ENCODE data around the gene PMM2.

PMM2 gene

DNA sequence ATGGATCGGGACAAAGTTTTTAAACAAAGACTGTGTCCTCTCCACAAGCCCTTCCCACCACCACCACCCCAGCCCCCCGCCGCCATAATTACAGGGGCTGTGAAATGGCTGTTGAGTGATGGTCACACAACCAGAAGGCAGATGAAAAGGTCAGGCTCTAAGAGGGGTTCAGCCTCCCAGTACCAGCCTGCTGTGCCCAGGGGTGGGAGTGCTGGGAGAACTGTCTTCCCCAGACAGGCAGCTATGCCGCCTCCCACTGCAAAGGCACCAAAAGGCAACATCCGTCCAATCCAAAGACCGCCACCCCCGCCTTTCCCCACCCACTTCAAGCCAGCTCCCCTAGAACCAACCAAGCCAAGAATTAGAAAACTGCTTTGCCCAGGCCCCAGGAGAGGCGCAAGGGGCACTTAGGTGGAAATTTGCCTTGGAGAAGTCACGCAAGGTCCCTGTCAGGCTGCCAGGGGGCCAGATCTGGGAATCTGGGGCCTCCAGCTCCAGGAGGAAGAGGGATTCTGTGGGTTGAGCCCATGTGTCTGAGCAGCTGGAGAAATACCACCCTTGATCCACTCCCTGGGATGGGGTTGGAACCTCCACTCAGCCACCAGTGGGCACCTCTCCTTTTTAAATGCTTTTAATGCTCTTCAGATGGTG lies 56.8 kb downstream of the PMM2 start:
- no peak for DNase-seq

DNA sequence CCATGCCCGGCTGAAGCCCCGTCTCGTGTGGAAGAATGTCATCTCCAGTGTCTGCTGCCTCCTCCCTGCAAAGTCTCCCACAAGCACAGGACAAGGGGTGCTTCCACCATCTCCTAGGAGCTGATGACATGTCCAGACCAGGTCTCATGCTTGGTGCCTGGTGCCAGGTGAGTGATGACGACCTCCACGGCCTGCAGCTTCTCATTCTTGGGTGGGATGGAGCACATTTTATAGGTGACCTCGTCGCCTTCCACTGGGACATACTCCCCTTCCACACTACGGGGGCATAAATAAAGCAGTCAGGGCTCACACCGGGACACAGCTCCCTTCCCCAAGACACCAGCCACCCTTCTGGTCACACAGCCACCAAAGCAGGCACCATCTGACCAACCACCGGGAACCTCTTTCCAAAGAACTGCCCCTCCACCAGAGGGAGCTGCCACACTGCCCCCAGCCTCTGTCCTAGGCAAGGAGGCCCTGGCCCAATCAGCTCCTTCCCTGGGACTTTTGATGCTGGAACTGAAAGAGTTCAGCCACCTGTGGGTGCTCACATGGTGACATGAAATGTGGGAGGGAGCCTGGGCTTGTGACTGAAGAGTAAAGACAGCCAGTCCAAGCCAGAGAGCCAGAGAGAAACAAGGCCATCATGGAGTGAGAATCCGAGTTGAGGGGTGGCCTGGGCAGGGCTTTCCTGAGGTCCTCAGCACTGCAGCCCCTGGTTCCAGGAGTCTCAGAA lies 57.6 kb downstream of the PMM2 start:
- DNase-seq: no peak

DNA sequence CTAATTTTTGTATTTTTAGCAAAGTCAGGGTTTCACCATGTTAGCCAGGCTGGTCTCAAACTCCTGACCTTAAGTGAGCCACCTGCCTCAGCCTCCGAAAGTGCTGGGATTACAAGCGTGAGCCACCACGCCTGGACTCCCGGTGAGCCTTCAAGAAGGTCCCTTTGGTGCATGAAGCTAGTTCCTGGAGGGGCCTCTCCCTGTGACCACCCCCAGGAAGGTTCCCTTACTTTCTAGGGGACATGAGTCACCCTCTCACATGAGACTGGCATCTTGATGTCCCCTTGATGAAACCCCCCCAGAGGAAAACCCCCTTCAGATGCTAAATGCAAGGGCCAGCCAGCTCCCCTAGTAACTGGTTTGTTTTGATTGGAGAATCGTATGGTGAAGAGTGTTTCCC lies 58.3 kb downstream of the PMM2 start:
- DNase-seq: no peak

DNA sequence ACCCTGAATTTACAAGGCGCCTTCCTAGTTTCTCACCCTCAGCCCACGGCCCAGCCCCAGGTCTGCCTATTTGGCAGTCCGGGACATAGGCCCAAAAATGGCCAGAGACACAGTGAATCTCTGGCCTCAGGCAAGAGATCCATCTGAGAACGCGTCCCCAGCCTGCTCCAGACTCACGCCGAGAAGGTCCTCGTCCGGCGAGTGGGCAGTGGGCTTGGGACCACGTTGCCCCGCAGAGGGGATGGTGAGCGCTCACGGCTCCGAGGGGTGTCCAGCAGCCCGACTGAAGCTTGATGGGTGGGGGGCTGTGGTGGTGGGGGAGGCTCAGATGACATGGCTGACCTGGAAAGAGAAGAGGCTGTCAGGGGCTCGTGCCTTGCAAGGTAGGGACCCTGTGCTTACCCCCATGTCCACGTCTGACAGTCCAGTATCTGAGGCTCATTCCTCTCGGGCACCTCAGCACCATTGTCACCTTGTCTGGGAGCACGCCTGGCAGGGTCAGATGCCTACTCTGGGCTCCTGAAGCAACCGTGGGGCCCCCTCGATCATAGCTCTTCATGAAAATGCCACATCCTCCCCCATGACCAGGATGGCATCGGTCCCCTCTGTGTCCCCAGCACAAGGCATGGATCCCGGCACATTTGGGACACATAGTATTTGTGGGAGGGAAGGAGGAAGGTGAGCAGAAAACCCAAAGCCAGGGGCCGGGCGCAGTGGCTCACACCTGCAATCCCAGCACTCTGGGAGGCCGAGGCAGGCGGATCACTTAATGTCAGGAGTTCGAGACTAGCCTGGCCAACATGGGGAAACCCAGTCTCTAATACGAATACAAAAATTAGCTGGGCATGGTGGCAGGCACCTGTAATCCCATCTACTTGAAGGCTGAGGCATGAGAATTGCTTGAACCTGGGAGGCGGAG lies 61.6 kb downstream of the PMM2 start:
- no peak for DNase-seq

DNA sequence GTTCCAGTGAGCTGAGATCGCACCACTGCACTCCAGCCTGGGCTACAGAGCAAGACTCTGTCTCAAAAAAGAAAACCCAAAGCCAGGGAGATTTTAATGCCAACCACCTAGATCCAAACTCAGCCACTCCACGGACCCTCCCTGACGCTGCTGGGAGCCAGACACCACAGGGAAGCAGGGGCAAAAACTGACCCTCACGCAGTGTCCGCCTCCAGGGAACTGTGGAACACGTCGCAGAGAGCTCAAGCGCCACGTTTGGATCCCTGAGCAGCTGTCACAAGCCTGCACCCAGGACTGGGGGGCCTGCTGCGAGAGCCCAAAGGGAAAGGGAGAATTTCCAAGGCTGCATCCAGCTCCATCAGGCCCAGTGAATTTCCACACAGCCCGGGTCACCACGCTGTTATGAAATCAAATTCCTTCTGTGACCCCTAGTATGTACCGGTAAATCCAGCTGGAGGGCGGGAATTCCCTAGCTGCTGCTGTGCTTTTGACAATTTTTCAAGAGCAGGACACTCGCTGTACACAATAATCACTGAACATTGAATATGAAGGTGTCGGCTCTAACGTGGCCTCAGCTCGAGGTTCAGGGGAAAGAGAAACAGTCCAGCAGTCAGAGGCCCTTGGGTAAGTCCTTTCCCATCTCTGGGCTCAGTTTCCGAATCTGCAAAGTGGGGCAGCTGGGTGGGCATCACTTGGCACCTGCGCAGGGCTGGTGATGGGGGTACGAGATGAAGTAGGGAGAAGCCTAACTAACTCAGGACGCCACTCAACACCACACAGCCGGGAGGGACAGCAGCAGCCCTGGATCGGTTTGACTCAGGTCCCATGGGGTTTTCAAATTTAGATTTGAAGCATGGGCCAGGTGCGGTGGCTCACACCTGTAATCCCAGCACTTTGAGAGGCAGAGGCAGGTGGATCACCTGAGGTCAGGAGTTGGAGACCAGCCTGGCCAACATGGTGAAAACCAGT lies 62.6 kb downstream of the PMM2 start:
- DNase-seq: no peak

DNA sequence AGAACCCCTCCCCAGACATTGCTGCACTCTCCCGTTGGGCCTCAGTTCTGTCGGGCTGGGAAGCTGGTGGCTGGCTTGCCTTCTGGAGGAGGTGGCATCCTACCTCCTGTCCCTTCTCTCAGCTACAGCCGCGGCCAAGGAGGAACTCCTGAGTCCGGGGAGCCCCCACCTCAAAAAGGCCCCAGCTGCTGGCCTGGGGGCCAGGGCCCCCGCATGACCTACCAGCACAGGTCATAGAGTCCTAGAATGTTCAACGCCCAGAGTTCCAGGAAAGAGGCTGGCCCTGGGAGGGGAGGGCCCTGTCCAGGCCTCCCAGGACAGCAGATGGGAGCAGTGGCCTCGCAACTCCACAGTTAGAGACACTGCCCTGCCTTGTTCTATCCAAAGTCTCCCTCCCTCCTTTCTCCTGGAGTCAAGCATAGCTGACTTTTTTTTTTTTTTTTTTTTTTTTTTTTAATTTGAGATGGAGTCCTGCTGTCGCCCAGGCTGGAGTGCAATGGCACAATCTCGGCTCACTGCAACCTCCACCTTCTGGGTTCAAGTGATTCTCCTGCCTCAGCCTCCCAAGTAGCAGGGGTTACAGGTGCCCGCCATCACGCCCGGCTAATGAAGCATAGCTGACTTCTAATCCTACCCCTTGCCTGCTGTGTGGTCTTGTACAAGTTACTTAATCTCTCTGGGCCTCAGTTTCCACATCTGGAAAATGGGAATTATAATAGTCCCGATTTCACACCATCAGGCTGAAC lies 64.1 kb downstream of the PMM2 start:
- no peak for DNase-seq

DNA sequence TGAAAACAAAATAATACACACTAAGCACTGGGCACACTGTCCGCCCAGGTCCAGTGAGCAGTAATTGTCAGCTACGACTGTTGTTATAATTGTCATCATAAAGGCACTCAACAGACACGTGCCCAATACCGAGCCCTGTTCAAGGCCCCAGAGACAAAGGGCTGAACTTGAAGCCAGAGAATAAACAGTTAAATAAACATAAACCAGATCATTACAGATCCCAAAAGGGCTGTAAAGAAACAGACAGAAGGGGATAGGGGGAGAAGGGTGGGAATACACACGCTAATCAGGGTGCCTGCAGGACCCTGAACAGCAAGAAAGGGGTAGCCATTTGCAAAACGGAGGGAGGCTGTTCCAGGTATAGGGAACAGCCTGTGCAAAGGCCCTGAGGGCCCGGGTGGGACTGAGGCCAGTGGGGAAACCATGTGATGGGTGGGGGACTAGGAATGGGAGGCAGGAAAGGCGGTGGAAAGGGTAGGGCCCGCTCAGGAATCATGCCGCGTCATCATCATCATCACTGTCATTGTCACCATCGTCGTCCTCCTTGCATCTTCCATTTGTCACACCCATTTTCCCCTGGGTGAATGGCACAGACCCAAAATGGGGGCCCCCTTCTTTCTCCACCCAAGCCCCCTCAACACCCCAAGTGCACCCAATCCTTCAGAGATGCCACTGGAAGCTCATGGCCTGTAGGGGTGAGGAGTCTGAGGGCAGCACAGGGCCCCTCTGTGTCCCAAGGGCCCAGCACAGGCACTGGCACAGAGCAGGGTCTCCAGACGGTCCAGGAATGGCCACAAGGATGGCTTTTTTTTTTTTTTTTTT lies 64.9 kb downstream of the PMM2 start:
- DNase-seq: no peak

DNA sequence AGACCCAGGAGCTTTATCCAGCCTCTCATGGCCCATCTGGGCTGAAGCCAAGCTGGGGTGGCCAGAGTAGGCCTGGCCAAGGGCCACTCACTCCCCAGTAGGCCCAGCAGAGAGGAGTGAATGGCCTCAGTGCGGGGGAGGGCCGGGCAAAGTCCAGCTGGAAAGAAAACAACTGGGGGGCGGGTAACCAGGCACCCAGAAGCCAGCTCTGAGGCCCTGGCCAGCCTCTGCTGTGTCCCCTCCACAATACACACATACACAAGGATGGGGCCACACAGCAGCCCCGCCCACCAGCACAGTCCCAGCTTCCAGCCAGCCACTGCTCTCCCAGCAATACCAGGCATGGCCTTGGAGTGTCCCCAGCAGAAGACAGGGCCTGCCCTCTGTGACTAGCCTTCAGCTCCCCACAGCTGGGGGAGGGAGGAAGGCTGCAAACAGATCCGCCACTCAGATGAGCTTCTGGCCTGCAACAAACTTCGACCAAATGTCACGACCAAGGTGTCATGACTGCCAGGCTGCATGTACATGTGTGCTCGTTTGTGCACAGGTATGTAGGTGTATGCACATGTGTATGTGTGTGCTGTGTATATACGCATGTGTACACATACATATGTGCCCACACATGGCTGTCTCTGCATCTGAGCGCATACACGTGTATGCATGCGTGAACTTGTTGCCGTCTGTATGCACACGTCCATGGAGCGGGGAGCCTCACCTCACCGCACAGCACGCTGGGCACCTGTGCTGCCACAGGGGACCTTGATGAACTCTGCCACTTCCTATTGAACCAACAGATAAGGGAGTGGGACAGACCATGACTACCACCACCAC lies 66.2 kb downstream of the PMM2 start:
- DNase-seq: no peak

DNA sequence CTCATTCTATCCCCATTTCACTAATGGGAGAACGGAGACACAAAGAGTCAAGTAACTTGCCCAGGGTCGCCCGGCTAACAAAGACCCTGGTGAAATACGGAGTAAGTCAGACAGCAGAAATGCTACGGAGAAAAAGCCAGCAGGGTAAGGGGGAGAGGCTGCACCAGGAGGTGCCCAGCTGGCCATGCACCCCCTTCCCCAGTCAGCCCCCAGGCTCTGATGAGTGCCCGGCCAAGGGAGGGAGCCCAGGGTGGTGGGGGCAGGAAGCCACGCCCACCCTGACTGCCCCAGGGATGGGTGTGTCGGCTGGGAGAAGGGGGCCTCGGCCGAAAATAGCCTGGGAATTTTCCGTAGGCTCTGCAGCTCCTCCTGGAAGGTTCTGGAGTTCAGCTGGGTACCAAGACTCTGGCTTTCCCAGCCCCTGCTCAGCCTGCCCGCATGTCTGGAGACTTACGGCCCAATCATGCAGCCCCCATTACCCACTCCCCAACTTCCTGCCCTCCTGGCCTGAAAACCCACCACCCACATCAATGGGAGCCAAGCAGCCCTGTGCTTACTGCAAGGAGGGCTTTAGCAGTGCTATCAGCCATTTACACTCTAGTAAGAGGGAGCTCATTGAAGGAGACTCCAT lies 67.0 kb downstream of the PMM2 start:
- no peak for DNase-seq

DNA sequence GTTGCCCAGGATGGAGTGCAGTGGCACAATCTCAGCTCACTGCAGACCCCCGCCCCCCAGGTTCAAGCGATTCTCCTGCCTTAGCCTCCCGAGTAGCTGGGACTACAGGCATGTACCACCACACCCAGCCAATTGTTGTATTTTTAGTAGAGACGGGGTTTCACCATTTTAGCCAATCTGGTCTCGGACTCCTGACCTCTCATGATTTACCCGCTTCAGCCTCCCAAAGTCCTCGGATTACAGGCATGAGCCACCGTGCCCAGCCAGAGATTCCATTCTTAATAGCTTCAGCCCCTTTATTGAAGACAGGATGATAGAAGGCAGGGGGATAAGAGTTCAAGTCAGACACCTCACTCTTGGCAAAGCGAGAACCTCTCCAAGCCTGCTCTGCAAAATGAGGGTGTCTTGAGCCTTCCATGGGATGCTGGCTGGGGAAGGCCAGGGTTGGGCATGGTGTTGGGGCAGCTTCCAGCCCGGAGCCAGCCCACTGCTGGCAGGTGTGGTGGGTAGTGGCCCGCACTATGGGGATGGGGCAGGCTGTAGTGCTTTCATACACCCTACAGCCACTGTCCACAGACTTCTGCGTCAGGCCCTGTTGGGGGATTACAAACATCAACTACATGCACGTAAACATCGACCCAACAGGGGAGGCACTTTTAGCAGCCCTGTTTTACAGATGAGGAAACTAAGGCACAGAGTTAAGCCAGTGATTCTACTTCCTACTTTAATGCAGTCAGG lies 67.7 kb downstream of the PMM2 start:
- no peak for DNase-seq

DNA sequence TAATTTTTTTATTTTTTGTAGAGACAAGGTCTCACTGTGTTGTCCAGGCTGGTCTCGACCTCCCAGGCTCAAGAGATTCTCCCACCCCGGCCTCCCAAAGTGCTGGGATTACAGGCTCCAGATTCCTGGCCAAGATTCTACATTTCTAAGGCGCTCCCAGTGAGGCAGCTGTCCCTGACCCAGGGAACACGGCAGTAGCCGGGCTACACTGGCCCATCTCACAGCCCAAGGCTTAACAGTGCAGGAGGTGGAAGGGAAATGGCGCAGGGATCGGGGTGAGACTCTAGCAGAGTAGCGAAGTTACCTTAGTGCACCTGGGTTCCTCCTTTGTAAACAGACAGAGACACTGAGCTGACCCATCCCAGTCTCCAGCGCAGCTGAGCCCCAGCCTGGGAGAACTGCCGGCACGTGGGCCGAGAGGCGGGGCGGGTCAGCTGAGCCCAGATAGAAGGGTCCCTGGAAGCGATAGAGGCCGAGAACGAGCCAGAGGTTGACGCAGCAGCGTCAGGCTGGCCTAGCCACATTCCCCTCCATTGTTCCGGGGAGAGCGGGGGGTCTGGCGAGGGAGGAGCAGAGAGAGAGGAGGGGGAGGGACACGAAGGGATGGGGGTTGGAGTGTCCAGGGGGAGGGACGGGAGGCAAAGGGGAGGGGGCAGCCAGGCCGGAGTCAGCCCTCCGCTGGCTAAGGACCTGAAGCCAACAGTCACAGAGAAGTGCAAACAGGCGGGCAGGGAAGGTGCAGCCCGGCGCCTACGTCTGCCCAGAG lies 68.7 kb downstream of the PMM2 start:
- DNase-seq: no peak

DNA sequence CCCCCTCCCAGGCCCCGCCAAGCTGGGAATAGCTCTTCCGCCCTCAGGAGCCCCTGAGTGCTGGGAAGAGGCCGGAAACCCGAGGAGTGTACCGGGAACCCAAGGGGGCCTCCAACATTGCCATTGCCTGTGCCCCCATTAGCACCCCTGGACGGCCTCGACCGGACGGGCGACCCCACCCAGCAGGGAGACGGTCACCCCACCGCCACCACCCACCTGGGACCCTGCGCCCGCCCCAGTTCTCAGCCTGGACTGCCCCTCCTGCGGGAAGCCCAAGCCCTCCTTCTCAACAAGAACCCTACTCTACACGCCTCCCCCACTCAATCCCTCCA lies 69.2 kb downstream of the PMM2 start:
- no peak for DNase-seq

DNA sequence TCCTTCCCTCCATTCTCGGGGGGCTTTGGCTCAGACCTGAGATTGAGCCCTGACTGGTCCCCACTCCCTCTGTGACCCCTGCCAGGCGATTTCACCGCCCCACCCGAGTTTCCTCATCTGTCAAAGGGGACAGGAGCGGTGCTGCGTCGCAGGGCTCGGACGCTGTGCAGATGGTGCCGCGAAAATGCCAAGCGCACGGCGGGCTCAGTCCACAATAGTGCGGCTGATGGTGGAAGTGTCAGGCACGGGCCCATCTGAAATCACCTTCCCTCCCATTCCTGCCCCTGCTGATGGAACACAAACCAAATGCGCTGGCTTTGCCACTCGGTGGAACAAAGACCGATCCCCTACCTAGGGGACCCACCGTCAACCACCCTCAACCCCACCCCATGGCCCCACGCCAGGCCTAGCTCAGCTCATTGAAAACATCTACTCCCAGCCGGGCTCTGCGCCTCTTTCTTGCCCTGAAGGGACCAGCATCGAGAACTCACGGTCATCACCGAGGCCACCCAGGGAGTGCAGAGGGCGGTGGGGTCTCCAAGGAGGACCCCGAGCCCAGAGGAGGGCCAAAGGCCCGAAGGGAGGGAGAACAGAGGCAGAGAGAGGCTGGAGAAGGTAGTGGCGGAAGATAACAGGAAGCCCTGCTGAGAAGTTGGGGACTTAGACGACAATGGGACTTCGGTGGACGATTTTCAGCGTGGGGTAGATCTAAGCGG lies 69.7 kb downstream of the PMM2 start:
- no peak for DNase-seq

DNA sequence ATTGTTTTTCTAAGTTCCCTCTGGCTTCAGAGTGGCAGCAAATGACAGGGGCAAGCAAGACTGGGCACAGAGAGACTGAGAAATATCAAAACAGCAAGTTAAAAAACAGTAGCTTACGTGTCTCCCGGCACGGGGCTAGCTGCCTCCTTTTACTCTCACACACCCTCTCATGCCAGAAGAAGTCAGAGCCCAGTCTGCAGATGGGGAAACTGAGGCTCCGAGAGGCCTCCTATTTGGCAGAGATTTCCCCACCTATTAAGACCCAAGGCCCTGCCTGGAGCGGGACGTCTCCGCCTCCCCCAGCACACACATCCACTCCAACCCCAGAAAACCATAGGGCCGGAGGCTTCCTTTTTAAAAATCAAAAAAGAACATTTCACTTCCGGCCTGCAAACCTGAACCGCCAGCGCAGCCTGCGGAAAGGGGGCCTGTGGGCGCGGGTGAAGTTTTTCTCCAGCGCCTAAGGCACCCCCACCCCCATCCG lies 70.3 kb downstream of the PMM2 start:
- DNase-seq: no peak

DNA sequence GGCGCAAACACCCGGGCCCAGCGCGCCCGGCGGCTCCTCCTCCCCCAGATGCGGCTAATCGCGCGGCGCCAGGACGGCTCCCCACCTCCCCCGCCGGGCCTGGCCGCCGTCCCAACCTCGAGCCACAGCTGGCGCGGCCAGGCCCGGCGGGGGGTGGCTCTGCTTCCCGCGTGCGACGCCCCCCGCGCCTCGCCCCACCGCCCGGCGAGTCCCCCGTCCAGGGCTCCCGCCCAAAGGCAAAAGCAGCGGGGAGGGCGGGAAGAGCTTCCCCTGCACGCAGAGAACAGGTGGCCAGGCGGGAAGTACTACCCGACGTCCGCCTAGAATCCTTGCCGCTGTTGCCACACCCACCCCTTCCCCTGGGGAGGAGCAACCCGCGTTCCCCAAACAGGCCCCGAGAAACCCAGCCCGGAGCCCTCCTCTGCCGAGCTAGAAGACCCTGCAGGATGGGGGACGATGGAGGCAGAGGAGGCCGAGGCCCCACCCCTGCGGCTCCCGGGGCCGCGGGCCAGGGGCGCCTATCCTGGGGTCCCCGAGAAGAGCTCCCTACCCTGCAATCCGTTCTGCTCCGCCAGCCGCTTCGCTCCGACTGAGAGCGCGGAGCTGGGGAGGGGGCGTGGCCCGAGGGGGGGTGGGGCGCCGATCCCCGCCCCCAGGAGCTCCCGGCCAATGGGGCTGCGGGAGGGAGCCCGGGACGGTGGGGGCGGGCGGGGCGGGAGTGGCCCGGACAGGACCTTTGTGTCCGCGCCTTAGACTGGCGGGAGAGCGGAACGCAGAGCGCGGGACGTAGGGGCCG lies 71.0 kb downstream of the PMM2 start, which contains the start of gene CARHSP1:
CARHSP1 (minus strand) TSS at position 591 of the 796 bp plus-strand sequence. CDS start 9,678 bp downstream, outside the sequence.
- peak; percentile 89 to 91 for DNase-seq

Data from NCI-H1930 (cell line).